ENCODE results near the gene C13orf46.
"Not testable (repeated sequence)": the region's sequence is repeated elsewhere in the genome, so short reads cannot be mapped to it uniquely, and the experiment has no call there.

C13orf46 gene

GRCh38 chr13:113991676-113992179, 17.9 kb upstream of the C13orf46 start:
- no peak for DNase-seq

GRCh38 chr13:113991191-113991669, 17.4 kb upstream of the C13orf46 start:
- DNase-seq: no peak

DNA sequence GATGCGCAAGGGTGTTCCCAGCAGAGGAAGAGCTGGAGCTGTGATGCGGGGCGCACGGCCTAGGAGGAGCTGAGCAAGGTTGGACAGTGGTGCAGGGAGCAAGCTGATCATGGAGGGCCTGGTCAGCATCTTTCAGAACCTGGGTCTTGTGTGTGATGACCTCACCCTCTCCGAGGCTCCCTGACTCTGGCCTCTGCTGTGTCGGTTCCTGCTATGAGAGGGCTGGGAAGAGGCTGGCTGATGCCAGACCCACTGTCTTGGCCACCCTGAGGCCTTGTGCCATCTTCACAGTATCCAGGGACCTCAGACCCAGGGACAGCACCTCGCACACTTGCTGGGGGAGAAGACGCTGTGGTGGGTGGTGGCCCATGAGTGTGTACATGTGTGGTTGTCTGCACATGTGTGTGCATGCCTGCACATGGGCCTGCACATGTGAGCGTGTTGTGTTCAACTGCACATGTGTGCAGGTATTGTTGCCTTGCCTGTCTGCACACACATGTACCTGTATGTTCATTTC, 16.5 kb upstream of the C13orf46 start:
- DNase-seq: no peak

DNA sequence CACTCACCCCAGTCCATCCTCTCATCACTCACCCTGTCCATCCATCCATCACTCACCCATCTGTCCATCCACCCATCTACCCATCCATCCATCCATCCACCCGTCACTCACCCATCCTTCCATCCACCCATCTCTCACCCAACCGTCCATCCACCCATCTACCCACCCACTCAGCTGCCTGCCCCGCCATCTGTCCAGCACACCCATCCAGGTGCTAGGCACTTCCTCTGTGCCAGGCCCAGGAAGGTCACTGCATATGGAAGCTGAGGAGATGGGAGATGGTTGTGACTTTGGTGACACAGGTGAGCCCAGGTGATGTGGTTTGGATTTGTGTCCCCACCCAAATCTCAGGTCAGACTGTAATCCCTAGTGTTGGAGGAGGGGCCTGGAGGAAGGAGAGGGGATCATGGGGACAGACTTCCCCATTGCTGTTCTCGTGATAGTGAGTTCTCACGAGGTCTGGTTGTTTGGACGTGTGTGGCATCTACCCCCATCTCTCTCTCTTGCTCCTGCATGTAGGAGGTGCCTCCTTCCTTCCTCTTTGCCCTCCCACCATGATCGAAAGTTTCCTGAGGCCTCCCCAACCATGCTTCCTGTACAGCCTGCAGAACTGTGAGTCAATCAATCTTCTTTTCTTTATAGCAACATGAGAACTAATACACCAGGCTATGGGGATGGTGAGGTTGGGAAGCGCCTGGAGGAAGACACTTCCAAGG, 15.9 kb upstream of the C13orf46 start:
- no peak for DNase-seq

DNA sequence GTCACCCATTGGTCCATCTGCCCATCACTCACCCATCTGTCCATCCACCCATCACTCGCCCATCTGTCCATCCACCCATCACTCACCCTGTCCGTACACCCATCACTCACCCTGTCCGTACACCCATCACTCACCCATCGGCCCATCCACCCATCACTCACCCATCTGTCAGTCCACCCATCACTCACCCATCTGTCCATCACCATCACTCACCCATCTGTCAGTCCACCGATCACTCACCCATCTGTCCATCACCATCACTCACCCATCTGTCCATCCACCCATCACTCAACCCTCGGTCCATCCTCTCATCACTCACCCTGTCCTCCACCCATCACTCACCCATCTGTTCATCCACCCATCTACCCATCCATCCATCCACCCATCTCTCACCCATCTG, 15.0 kb upstream of the C13orf46 start:
- not testable (repeated sequence) for DNase-seq

- no peak for DNase-seq
These were observed 8.4 kb upstream of the C13orf46 start for GRCh38 chr13:113982296-113982661.

GRCh38 chr13:113981611-113982295, 7.9 kb upstream of the C13orf46 start:
- no peak for DNase-seq

DNA sequence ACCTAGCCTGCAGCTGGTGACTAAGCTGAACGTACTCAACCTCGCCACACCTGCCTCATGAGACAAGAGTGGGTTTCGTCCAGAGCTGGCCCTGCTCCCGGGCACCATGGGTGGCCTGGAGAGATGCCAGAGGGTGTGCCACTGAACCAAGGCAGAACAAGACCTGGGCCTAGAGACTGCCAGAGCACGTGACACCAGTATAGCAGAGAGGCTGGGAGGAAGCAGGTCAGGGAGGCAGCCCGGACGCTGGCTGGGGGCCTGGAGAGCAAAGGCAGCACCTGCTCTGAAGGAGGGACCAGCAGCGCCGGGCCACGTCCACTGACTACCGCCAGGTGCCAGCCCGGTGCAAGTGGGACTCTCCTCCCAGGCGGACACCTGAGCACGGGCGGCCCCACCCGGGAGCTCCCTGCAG, 7.3 kb upstream of the C13orf46 start:
- peak; percentile 94 to 98 for DNase-seq

DNA sequence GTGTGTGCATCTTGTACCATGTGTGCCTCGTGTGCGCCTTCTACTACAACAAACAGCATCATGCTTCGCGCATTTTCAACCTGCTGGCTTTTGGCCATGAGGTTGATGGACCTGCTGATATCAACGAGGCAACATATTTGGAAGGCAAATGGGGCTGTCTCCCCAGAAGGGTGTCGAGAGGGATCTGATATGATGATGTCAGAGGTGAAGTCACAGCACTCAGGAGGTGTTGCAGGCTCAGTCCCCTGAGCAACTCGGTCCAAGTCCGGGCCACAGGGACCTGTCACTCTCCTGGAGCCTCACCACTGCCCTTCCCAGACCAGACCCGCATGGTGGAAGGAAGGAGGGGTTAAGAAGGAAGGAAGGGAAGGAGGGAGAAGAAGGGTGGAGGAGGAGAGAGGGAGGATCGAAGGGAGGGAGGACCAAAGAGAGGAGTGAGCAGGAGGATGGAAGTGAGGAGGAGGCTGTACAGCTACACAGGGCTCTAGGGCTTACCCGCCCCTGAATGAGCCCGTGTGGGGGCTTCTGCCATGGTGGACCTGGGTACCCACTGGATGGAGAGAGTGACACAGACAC, 6.7 kb upstream of the C13orf46 start:
- DNase-seq: peak in 1 of 2 experiments; percentile 20

- DNase-seq: no peak
These were observed 6.1 kb upstream of the C13orf46 start for GRCh38 chr13:113979791-113980471.

DNA sequence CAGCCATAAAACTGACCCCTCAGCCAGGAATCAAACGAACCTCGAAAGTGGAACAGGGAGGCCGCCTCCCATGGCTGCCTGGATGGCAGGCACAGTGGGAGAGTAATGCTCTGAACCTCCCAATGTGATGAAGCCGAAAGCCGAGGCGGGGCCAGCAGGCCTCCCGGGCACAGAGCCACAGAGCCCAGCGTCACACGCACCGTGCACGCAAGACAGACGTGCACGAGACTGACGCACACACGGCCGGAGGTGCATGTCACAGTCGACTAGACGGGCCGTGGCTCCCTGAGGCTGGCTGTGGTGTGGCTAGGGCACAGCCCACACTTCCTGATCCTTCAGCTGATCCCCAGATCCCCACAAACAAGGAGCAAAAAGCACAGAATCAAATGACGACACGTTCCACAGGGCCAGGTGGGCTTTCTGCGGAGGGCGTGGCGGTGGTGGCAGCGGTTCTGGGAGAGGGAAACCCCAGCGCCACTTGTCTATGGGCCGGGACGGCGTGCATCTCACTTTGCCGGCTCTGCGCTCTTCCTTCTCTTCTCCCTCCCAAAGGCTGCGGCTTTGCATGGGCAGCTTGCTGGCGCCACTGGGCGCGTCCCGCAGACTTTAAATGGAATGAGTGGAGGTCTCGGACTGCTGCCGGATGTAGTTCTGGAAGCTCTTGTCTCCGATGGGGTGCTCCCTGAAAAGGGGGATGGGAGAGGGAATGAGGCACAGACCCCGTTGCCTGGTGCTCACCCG, 5.0 kb upstream of the C13orf46 start:
- no peak for DNase-seq

- DNase-seq: no peak
These were observed 4.1 kb upstream of the C13orf46 start for GRCh38 chr13:113977976-113978375.

DNA sequence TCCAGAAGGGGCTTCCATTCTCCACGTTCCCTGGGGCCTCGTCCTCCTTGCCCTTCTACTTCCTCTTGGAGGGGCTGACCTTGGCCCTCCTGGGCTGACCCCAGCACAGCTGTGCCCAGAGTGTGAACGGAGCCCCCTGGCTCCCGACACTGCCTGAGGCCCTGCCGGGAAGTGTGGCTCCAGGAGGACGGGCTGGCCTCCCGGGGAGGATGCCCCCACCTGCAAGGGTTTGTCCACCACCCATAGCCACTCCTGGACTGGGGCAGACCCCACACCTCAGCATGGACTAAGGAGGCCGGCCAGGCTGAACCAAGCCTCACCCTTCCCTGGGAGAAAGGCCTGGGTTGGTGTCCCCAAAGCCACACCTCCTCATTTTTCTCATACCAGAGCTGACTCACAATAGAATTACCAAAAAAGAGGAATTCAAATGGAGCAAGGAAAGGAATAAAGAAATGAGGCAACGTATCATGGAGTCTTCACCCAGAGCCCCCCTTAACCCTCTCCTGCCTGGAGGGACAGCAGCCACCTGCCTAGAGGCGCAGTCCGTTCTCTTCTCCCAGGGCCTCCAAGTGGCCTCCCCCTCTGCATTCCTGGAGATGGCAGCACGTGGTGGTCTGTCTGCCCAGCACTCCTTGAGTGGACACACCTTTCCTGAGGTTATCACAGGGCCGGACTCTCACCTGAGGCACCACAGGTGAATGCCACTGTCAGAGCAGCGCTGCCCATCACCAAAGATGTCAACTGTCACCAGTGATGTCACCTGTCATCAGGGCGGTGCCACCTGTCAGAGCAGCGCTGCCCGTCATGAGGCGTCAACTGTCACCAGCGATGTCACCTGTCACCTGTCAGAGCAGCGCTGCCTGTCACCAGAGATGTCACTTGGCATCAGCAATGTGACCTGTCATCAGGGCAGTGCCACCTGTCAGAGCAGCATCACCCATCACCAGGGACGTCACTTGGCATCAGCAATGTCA, 3.1 kb upstream of the C13orf46 start:
- no peak for DNase-seq

DNA sequence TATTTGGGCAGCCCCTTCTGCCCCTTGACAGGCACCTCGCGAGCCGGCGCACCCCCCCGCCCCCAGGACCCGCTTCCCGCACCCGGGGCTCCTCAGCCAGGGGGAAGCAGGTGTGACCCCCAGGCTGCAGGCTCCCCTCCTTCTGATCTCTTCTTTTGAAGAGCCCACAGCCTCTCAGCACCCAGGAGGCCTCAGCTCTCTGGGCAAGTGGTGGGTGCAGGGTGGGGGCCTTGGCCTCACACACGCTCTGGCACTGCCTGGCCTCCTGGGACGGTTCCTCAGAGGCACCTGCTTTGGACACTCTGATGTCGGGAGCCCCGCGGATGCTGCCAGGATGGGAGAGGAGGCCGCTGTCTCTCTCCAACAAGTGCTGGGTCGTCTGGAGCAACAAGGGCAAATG, 1.5 kb upstream of the C13orf46 start:
- no peak for DNase-seq

GRCh38 chr13:113974304-113975281, 717 bp upstream of the C13orf46 start:
- DNase-seq: no peak

- no peak for DNase-seq
These were observed 1.2 kb downstream of the C13orf46 start for GRCh38 chr13:113972451-113973217.

- no peak for DNase-seq
These were observed 2.2 kb downstream of the C13orf46 start for GRCh38 chr13:113971471-113972231.

GRCh38 chr13:113970810-113971470, 2.9 kb downstream of the C13orf46 start:
- no peak for DNase-seq

Measured in NCI-H2081 (cell line).